ENCODE measurements around the gene CEP112. TPM values are rescaled to one million over a fixed set of nuclear protein-coding genes. Genes with fewer than 3 reads are reported as not detected.
A peak's percentile ranks its signal among the peaks of the same experiment; 100 is the strongest.

Gene CEP112
- total RNA-seq: 10 to 100 TPM; 23.0 to 23.8 TPM
- polyA plus RNA-seq (ENCODE audit: insufficient read length in 6 of 6): 10 to 100 TPM; 15.1 to 23.1 (median 18.4) TPM
- long read RNA-seq, donor 1: 0 reads
- long read RNA-seq, donor 2: 0 reads
- long read RNA-seq, donor 3, partial matches to known transcripts: 0 of 1 reads
- long read RNA-seq, donor 3, other reads (novel, unspliced or antisense): 0 of 1 reads
- long read RNA-seq, donor 4, partial matches to known transcripts: 3 of 6 reads
- long read RNA-seq, donor 4, other reads (novel, unspliced or antisense): 3 of 6 reads
- long read RNA-seq, donor 5: 0 reads
- long read RNA-seq, donor 6: 0 reads
- long read RNA-seq, donor 7: 0 reads
- long read RNA-seq, donor 8: 0 reads
- long read RNA-seq, donor 9: 0 reads
- long read RNA-seq, donor 10, partial matches to known transcripts: 4 of 5 reads
- long read RNA-seq, donor 10, other reads (novel, unspliced or antisense): 1 of 5 reads
- long read RNA-seq, donor 11: 0 reads
- long read RNA-seq, donor 12, partial matches to known transcripts: 0 of 1 reads
- long read RNA-seq, donor 12, other reads (novel, unspliced or antisense): 0 of 1 reads

GRCh38 chr17:66191593-66192377 lies at the start of gene CEP112:
Gene CEP112 (minus strand): TSS chr17:66192133.
- H3K27ac ChIP-seq: peak within 1 kb of the TSS; percentile 58 to 74
- peak; percentile 82 to 93 (median 88) for DNase-seq
- TF ChIP-seq, protein P1, sequence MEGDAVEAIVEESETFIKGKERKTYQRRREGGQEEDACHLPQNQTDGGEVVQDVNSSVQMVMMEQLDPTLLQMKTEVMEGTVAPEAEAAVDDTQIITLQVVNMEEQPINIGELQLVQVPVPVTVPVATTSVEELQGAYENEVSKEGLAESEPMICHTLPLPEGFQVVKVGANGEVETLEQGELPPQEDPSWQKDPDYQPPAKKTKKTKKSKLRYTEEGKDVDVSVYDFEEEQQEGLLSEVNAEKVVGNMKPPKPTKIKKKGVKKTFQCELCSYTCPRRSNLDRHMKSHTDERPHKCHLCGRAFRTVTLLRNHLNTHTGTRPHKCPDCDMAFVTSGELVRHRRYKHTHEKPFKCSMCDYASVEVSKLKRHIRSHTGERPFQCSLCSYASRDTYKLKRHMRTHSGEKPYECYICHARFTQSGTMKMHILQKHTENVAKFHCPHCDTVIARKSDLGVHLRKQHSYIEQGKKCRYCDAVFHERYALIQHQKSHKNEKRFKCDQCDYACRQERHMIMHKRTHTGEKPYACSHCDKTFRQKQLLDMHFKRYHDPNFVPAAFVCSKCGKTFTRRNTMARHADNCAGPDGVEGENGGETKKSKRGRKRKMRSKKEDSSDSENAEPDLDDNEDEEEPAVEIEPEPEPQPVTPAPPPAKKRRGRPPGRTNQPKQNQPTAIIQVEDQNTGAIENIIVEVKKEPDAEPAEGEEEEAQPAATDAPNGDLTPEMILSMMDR (IDR thresholded peaks at IDR 0.05): no peak
- H3K36me3 ChIP-seq: no peaks in the 10 kb centered on the region
- peaks cover 0 to 13% of the 10 kb centered on the region in 2 donors for H3K27me3 ChIP-seq
- peak within 1 kb of the TSS; percentile 67 to 72 for H3K4me3 ChIP-seq
- intact Hi-C loops (cut with DNase I): no loop called here
- peaks cover 5 to 22% of the 10 kb centered on the region in 2 donors for H3K4me1 ChIP-seq
- H3K9me3 ChIP-seq: no peaks in the 10 kb centered on the region
- peak; percentile 88 for ATAC-seq

GRCh38 chr17:66240630-66241029 lies 48.7 kb upstream of the CEP112 start:
- ATAC-seq (no peak), DNase-seq (no peak)
- no peak overlapping the region for H3K27ac ChIP-seq
- no peaks in the 10 kb centered on the region for H3K36me3 ChIP-seq
- TF ChIP-seq, protein P1 (IDR thresholded peaks at IDR 0.05): no peak
- H3K4me1 ChIP-seq: no peaks in the 10 kb centered on the region
- H3K4me3 ChIP-seq: no peak overlapping the region
- no peaks in the 10 kb centered on the region for H3K27me3 ChIP-seq
- intact Hi-C loops (cut with DNase I): no loop called here
- H3K9me3 ChIP-seq: no peaks in the 10 kb centered on the region

- TF ChIP-seq, protein P1 (IDR thresholded peaks at IDR 0.05): no peak
- intact Hi-C loops (cut with DNase I): no loop called here
- no peaks in the 10 kb centered on the region for H3K27me3 ChIP-seq
- H3K36me3 ChIP-seq: no peaks in the 10 kb centered on the region
- no peak for DNase-seq
- ATAC-seq: no peak
- no peak overlapping the region for H3K27ac ChIP-seq
- H3K9me3 ChIP-seq: no peaks in the 10 kb centered on the region
- no peak overlapping the region for H3K4me3 ChIP-seq
- no peaks in the 10 kb centered on the region for H3K4me1 ChIP-seq
These were observed 48.1 kb upstream of the CEP112 start for GRCh38 chr17:66240013-66240412.

DNA sequence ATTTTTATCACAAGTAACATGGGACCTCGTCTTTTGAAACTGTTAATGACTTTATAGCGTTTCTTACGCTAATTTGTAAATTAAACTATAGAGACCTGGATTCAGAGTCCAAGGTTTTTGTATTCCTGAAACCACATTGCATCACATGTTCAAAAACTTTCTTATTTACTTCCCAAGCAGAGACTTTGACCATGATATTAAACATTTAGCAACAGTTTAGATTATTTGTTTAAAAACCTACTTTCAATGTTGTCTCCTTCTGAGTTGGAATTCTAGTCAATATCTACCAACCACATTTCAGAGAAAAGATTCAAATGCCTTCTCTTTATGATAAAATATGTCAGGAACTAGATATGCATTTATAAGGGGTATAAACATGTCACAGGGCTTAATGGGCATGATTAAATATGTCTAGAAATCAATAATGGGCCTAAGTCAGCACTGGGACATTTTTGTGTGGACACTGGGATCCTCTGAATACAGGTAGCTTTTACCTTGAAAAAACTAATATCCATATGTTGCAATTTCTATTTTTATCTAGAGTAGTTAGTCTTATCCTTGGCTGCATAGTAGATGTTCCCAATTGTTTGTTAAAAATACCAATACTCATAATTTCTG lies 43.6 kb upstream of the CEP112 start:
- Histone ChIP-seq H3K4me3 (no peak overlapping the region), H3K27me3 (no peaks in the 10 kb centered on the region), H3K36me3 (no peaks in the 10 kb centered on the region), H3K27ac (no peak overlapping the region), H3K9me3 (no peaks in the 10 kb centered on the region), H3K4me1 (no peaks in the 10 kb centered on the region)
- TF ChIP-seq, protein P1 (IDR thresholded peaks at IDR 0.05): no peak
- intact Hi-C loops (cut with DNase I): no loop called here
- DNase-seq: no peak
- ATAC-seq: no peak

Measured in left lung (tissue), 14 donors.